ENCODE results near the gene LRRC70.

The LRRC70 gene

DNA sequence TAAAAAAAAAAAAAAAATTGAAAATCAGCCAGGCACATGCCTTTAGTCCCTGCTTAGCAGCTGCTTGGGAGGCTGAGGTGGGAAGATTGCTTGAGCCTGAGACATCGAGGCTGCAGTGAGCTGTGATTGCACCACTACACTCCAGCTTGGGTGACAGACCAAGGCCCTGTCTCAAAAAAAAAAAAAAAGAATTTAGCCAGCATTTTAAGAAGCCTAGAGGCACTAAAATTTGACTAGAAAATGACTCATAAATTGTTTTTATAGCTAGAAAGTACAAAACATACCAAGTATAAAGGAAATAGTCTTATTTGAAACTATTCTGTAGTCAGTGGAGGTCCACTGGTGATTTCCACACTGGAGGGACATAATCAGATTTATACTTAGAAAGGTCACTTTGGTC, 17.5 kb downstream of the LRRC70 start:
- TF ChIP-seq, protein P1, sequence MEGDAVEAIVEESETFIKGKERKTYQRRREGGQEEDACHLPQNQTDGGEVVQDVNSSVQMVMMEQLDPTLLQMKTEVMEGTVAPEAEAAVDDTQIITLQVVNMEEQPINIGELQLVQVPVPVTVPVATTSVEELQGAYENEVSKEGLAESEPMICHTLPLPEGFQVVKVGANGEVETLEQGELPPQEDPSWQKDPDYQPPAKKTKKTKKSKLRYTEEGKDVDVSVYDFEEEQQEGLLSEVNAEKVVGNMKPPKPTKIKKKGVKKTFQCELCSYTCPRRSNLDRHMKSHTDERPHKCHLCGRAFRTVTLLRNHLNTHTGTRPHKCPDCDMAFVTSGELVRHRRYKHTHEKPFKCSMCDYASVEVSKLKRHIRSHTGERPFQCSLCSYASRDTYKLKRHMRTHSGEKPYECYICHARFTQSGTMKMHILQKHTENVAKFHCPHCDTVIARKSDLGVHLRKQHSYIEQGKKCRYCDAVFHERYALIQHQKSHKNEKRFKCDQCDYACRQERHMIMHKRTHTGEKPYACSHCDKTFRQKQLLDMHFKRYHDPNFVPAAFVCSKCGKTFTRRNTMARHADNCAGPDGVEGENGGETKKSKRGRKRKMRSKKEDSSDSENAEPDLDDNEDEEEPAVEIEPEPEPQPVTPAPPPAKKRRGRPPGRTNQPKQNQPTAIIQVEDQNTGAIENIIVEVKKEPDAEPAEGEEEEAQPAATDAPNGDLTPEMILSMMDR (IDR thresholded peaks at IDR 0.05; ENCODE audit: insufficient read depth, low read length, missing control alignments) = no peak
- no peak for DNase-seq (ENCODE audit: low read depth, low spot score)
- H3K4me3 ChIP-seq (ENCODE audit: low read depth, low read length) = no peak overlapping the region
- ChIA-PET CTCF (no interaction called here), POLR2A (no interaction called here)

DNA sequence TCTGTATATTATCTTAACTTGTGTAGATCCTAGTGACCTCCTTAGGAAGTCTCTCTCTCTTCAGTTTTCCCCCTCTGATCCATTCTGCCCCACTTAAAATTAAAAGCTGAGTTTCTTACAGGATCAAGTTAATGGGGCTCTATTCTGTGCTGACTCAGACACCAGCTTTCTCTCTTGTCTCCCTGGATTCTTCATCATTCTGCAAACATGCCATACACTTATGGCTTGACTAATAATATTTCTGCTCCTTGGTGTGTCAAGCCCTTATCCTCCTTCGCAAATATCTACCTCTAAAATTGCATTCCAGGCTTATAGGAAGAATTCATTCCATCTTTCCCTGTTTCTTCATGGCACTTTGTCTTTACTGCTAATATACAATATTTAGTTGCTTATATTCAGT, 18.1 kb downstream of the LRRC70 start:
- TF ChIP-seq, protein P1 (IDR thresholded peaks at IDR 0.05; ENCODE audit: insufficient read depth, low read length, missing control alignments) = no peak
- no peak for DNase-seq (ENCODE audit: low read depth, low spot score)
- H3K4me3 ChIP-seq (ENCODE audit: low read depth, low read length) = no peak overlapping the region
- CTCF ChIA-PET = no interaction called here
- POLR2A ChIA-PET = no interaction called here

DNA sequence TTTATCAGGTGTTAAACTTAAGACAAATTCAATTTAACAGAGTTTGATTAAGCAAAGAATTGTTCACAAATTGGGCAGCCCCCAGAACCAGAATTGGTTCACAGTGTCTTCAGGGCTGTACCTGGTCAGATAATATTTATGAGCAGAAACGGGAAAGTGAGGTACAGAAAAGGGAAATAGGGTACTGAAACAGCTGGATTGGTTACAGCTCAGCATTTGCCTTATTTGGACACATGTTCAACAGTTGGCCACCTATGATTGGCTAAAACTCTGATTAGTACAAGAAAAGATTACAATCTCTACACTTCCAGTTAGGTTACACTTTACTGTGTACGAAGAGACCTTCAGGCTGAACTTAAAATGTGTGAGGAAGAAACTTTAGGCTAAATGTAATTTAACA, 18.7 kb downstream of the LRRC70 start:
- POLR2A ChIA-PET = no interaction called here

DNA sequence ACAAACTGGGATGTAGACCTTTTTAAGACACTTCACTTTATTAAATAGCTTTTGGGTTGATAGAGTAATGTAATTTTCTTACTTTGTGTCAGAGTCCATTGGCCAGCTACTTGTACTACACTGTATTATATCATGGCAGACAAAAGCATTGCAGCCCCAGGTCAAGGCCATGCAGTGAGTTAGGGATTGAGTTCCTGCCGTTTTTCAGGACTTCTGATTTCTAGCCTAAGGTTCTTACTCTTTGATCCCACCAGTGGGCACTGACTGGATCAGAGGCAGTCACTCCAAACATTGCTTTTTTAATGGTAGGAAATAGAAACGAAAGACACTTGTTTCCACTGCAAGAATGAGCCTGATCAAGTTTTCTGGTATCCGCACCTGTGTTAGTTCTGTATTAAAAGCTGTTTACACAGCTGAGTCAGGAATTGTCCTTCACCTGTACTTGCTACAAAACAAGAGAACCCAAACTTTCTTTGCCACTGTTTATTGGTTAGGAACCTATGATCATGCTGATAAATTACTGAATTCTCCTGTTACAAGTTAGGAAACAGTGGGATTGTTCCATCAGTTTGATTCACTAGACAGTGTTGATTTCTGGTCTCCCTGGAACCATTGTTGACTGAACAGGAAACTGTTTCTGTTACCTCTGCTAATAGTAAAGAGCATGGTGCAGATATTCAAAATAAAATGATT, 22.1 kb downstream of the LRRC70 start:
- ChIA-PET CTCF (no interaction called here), POLR2A (no interaction called here)
- H3K4me3 ChIP-seq (ENCODE audit: low read depth, low read length) = no peak overlapping the region
- TF ChIP-seq, protein P1 (IDR thresholded peaks at IDR 0.05; ENCODE audit: insufficient read depth, low read length, missing control alignments) = no peak
- no peak for DNase-seq (ENCODE audit: low read depth, low spot score)

More for the DNA sequence above, 18.7 kb downstream of the LRRC70 start:
- no peak for DNase-seq (ENCODE audit: low read depth, low spot score)
- no peak overlapping the region for H3K4me3 ChIP-seq (ENCODE audit: low read depth, low read length)
- CTCF ChIA-PET = no interaction called here
- TF ChIP-seq, protein P1 (IDR thresholded peaks at IDR 0.05; ENCODE audit: insufficient read depth, low read length, missing control alignments) = no peak

DNA sequence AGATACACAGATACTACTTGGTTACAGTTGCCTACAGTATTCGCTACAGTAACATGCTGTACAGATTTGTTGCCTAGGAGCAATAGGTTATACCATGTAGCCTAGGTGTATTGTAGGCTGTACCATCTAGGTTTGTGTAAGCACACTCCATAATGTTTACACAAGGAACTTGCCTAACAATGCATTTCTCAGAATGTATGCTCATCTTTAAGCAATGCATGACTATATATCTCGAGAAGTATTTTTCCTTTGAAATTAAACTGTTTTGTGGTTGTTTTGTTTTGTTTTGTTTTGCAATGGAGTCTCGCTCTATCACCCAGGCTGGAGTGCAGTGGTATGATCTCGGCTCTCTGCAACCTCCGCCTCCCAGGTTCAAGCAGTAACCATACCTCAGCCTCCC, 25.3 kb downstream of the LRRC70 start:
- TF ChIP-seq, protein P1 (IDR thresholded peaks at IDR 0.05; ENCODE audit: insufficient read depth, low read length, missing control alignments) = no peak
- POLR2A ChIA-PET = no interaction called here
- DNase-seq (ENCODE audit: low read depth, low spot score) = no peak
- CTCF ChIA-PET = no interaction called here
- H3K4me3 ChIP-seq (ENCODE audit: low read depth, low read length) = no peak overlapping the region

DNA sequence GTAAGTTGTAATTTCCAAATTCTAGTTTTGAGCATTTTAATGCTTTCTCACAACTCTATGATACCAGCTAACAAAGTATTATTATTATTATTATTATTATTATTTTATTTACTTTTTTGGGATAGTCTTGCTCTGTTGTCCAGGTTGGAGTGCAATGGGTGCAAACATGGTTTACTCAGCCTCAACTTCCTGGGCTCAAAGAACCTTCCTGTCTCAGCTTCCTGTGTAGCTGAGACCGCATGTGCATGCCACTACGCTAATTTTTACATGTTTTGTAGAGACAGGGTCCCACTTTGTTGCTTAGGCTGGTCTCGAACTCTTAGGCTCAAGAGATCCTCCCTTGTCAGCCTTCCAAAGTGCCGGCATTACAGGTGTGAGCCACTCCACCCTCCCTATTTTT, 27.0 kb downstream of the LRRC70 start:
- no peak for DNase-seq (ENCODE audit: low read depth, low spot score)
- TF ChIP-seq, protein P1 (IDR thresholded peaks at IDR 0.05; ENCODE audit: insufficient read depth, low read length, missing control alignments) = no peak
- ChIA-PET CTCF (no interaction called here), POLR2A (no interaction called here)
- no peak overlapping the region for H3K4me3 ChIP-seq (ENCODE audit: low read depth, low read length)

Data from AG04449 (cell line).